Large intestine (tissue), 3 donors: ENCODE results near the gene NFKBIE. TPM values are rescaled to one million over a fixed set of nuclear protein-coding genes. Genes with fewer than 3 reads are reported as not detected.

Source experiments
- DNase-seq, 2 donors: peaks; one replicate each; pipeline versions ENCODE4 v3.0.0 to v3.0.0-alpha.2; 2013
- H3K27ac ChIP-seq: one replicate; pipeline ENCODE4 v1.5.1; 2013; ENCODE audit warnings: low read length
- H3K27me3 ChIP-seq: 2 replicates; pipeline ENCODE4 v1.6.1; 2013; ENCODE audit warnings: low read length; ENCODE audit not compliant: control insufficient read depth, insufficient read depth
- H3K36me3 ChIP-seq: 2 replicates; pipeline ENCODE4 v1.6.1; 2013; ENCODE audit warnings: low read length; ENCODE audit not compliant: control insufficient read depth, insufficient read depth
- H3K4me1 ChIP-seq: one replicate; pipeline ENCODE4 v1.6.1; 2013; ENCODE audit warnings: low read length; ENCODE audit not compliant: control insufficient read depth, insufficient read depth
- H3K4me3 ChIP-seq: one replicate; pipeline ENCODE4 v1.5.1; 2013; ENCODE audit warnings: low read length
- H3K9me3 ChIP-seq: one replicate; pipeline ENCODE4 v1.6.1; 2013; ENCODE audit warnings: mild to moderate bottlenecking, low read depth, low read length, moderate library complexity; ENCODE audit not compliant: control insufficient read depth
- WGBS: methylation state at CpG from one replicate; pipeline ENCODE4 v1.1.5; 2013; ENCODE audit warnings: low lambda C conversion rate; ENCODE audit not compliant: insufficient coverage; 5-methylcytosine and 5-hydroxymethylcytosine counted together
- polyA plus RNA-seq: library from polyadenylated mRNA; unstranded; fragments of 120-200 nt; gene quantifications from one replicate; pipeline ENCODE4 v1.2.1, GENCODE V29; 2013

Gene NFKBIE
- polyA plus RNA-seq, 1 donor: 10.5 TPM

DNA sequence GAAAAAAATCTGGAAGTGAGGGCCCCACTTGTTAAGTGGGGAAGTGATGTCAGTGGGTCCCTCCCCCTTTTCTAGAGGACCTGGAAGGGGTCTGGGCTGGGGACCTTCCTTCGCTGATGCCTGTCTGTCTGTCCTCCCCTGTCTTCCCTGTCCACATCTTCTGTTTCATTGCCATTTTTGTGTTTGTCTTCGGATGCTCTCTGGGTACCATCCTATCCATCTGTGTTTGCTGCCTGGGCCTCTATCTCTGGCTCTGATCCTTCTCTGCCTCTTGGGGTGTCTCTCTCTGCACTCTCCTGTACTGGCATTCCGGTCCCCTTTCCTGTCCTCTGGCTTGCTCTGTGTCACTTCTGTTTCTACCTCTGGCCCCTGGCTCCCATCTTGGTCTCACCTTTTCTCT lies 7.2 kb upstream of the NFKBIE start:
- DNase-seq: no peak
- H3K4me3 ChIP-seq: no peak overlapping the region
- no peak overlapping the region for H3K27ac ChIP-seq
- H3K27me3 ChIP-seq: peaks cover 85% of the 10 kb centered on the region
- peaks cover 9% of the 10 kb centered on the region for H3K9me3 ChIP-seq
- WGBS: 86% methylated on average over 1 of the region's 3 CpGs
- H3K36me3 ChIP-seq: no peaks in the 10 kb centered on the region
- peaks cover 5% of the 10 kb centered on the region for H3K4me1 ChIP-seq

DNA sequence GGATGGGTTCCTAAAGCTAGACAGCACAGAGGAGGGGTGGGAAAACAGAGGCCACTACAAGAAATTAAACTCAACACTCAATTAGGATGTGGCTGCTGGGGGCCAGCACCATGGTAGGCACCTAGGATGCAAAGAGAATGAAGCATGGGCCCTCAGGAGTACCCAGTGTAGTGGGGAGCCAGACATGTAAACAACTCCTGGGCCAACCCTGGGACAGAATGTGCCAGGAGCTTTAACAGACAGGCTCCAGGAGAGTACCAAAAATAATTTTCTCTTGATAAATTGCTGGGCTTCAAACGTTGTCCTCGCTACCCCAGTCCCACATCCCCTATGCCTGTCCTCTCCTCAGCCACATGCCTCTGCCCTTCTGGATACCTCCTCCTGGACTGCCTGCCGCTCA lies 6.6 kb upstream of the NFKBIE start:
- Histone ChIP-seq H3K27me3 (peaks cover 79% of the 10 kb centered on the region), H3K9me3 (peaks cover 9% of the 10 kb centered on the region), H3K27ac (no peak overlapping the region), H3K36me3 (no peaks in the 10 kb centered on the region), H3K4me1 (peaks cover 5% of the 10 kb centered on the region), H3K4me3 (no peak overlapping the region)
- WGBS: 75% methylated on average over 2 of the region's 3 CpGs
- DNase-seq: no peak

DNA sequence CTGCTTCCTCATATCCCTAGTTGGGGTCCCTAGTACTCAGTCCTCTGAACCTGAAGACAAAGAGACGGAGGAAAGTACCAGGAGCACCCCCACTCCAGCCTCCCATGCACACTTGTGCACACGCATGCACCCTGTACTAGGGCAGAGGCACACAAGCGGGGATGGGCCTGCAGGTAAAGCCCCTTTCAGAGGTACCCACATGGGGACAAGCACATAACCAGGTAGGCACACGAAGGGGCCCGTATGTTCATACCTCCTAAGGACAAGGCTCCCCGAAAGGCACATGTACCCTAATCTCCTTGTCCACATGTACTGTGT lies 6.0 kb upstream of the NFKBIE start:
- Histone ChIP-seq H3K9me3 (peaks cover 8% of the 10 kb centered on the region), H3K4me3 (no peak overlapping the region), H3K36me3 (no peaks in the 10 kb centered on the region), H3K4me1 (peaks cover 3% of the 10 kb centered on the region), H3K27me3 (peaks cover 73% of the 10 kb centered on the region), H3K27ac (no peak overlapping the region)
- DNase-seq: no peak
- 90% methylated on average over 2 of the region's 6 CpGs for WGBS

DNA sequence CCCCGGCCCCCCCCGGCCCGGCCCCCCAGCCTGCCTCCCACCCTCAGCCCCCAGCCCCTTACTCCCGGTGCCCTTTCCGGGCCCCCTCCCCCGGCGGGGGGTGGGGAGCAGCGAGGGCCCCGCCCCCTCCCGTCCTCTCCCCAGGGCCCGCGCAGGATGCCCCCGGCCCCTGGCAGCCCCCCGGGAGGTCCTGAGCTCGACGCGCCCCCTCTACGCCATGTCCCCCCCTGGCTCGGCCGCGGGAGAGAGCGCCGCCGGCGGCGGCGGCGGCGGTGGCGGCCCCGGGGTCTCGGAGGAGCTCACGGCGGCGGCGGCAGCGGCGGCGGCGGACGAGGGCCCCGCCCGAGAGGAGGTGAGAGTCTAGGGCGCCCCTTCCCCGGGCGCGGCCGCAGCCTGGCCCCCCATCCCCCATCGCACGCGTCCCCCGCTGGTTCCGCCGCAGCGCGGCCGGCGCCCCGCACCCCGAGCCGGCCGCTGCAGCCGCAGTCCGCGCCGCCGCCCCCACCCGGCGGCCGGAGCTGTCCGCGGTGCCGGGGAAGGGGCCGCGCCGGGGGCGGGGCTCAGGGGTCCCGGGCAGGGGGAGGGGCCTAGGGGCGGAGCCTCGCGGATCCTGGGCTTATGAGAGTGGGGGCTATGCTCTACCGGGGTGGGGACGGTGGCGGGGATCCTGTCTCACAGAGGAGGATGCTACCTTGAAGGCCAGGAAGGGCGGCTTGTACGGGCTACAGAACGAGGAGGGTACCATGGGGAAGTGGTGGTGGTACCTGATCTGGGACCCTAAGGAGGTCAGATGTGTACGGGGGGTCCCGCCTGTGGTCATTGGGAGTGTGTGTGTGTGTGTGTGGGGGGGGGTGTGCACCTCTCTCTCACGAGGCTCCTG lies 5.4 kb upstream of the NFKBIE start:
- Histone ChIP-seq H3K4me1 (no peaks in the 10 kb centered on the region), H3K36me3 (no peaks in the 10 kb centered on the region), H3K27ac (no peak overlapping the region), H3K9me3 (peaks cover 6% of the 10 kb centered on the region), H3K4me3 (no peak overlapping the region), H3K27me3 (peaks cover 69% of the 10 kb centered on the region)
- WGBS: no CpG with 5 or more reads among the region's 90 CpGs
- no peak for DNase-seq

DNA sequence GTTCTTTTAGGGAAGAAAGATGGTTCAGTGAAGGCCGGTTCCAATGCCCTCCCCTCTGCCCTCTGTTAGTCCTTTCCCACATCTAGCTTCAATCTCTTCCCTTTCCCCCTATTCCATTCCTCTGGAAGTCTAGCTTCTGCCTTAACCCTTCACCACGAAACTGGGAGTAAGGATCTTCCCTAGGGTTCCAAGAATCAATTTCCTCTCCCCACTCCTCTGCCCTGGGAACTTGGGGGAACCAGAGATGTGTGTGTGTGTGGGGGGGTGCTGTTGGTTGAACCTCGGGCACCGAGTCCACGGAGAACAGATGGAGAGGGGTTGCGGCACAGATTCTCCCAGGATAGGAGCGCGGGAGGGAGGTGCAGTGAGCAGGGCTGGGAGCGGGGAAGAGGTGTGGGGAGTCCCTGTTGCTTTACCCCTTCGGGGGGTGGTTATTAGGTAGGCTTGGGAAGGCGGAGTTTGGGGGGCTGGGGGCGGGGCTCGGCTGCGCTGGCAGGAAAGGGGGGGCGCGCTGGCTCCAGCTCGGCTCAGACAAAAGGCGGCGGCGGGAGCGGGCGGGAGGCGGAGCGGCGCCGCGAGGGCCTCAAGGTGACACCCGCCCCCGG lies 4.7 kb upstream of the NFKBIE start, which contains the start of gene TMEM151B:
TMEM151B (plus strand) TSS at position 530 of the 605 bp plus-strand sequence. CDS start 293 bp downstream, outside the sequence.
- no CpG with 5 or more reads among the region's 29 CpGs for WGBS
- Histone ChIP-seq H3K4me3 (no peak within 1 kb of the TSS), H3K9me3 (peaks cover 1% of the 10 kb centered on the region), H3K27ac (no peak within 1 kb of the TSS), H3K36me3 (no peaks in the 10 kb centered on the region), H3K4me1 (no peaks in the 10 kb centered on the region), H3K27me3 (peaks cover 62% of the 10 kb centered on the region)
- DNase-seq: no peak

DNA sequence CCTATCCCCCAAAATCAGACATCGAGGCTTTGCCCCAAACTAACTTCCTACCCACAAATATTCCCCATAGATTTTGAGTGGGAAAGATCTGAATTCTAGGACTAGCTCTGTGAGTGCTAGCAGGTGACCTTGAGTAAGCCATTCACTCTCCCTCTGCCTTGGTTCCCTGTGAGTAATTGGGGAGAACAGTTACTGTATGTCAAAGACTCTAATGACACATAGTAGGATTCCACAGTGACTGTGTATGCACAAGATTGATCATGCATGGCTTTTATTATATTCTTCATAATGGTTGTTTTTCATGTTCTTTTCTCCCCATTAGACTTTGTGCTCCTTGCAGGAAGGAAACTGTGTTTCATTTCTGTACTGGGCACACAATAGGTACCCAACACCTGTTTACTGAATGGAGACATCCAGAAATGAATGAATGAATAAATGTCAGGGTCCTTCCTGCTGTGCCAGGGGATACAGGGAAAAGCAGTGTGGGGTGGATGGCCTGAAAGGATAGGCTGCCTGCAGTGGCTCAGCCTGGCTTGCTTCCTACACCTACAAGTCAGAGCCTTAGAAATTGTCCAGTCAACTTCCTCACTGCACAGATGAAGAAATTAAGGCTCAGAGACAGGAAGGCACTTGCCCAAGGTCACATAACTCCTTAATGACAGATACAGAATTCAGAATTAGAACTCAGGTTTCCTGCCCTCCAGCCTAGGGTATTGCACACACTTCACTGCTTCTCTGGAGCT lies 4.0 kb upstream of the NFKBIE start:
- H3K4me1 ChIP-seq: peaks cover 6% of the 10 kb centered on the region
- peaks cover 57% of the 10 kb centered on the region for H3K27me3 ChIP-seq
- H3K27ac ChIP-seq: no peak overlapping the region
- no peaks in the 10 kb centered on the region for H3K36me3 ChIP-seq
- H3K9me3 ChIP-seq: peaks cover 4% of the 10 kb centered on the region
- no peak overlapping the region for H3K4me3 ChIP-seq
- WGBS: no CpG with 5 or more reads among the region's 1 CpG
- DNase-seq: no peak

DNA sequence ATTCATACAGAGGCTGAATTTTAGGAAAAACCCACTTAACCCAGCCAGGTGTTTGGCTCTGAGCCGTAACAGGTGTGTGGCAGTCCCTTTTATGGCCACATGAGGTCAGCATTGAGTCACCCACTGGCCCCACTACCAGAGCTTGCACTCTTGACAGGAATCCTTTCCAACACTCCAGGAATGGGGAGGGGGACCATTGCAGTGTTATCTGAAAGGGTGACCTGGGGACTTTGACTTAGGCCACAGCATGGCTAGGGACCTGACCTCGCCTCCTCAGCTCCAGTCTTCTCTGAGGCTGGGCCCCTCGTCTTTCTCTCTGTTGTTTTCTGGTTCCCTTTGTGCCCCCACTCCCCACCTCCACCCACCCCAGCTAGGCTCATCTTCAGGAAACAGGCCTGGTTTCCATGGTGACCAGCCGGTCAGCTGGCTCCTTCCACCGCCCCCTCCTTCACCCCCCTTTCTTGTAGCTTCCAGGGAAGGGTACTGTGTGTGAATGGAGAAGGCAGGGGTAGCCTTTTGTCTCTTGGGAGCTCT lies 2.8 kb upstream of the NFKBIE start:
- H3K4me1 ChIP-seq: peaks cover 17% of the 10 kb centered on the region
- H3K9me3 ChIP-seq: peaks cover 4% of the 10 kb centered on the region
- H3K4me3 ChIP-seq: no peak overlapping the region
- H3K36me3 ChIP-seq: no peaks in the 10 kb centered on the region
- H3K27ac ChIP-seq: no peak overlapping the region
- H3K27me3 ChIP-seq: peaks cover 45% of the 10 kb centered on the region
- DNase-seq: peak; percentile 46 to 66
- WGBS: no CpG with 5 or more reads among the region's 5 CpGs

DNA sequence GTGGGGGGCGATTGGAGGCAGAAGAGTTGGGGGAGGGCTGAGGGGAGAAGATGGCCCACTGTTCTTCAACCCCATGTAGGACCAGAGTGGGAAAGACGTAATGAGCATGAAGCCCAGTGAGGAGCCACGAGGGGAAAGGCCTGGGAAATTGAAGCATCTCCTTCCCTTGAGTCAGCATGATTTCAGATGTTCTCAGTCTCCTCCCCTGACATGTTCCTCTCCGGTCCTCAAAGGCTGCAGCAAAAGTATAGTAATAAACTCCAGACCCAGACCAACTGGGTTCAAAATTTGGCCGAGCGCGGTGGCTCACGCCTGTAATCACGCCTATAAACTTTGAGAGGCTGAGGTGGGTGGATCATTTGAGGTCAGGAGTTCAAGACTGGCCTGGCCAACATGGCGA lies 1.9 kb upstream of the NFKBIE start:
- WGBS: no CpG with 5 or more reads among the region's 10 CpGs
- no peak for DNase-seq
- H3K4me1 ChIP-seq: peaks cover 27% of the 10 kb centered on the region

DNA sequence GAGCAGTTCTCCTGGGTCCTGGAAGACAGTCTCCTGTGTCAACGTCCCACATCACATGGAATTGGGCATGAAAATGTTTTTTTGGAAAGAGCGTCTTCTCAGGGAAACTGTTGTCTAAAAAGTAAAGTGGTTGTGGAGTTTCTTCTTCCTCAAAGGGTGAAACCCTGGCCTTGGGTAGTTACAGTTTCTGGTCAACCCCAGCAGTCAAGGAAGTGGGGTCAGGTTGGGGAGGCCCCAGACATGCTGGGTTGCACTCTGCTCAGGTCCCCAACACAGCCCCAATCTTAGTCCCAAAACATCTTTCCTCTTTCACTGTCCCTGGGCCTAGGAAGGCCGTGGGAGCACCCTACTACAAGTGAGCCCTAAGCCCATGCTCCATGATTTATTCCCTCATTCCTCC lies 996 bp upstream of the NFKBIE start:
- DNase-seq: no peak
- H3K27ac ChIP-seq: no peak overlapping the region
- peaks cover 27% of the 10 kb centered on the region for H3K27me3 ChIP-seq

More for the DNA sequence above, 1.9 kb upstream of the NFKBIE start:
- peaks cover 3% of the 10 kb centered on the region for H3K36me3 ChIP-seq
- no peak overlapping the region for H3K27ac ChIP-seq
- H3K27me3 ChIP-seq: peaks cover 36% of the 10 kb centered on the region
- H3K9me3 ChIP-seq: peaks cover 4% of the 10 kb centered on the region
- H3K4me3 ChIP-seq: no peak overlapping the region

DNA sequence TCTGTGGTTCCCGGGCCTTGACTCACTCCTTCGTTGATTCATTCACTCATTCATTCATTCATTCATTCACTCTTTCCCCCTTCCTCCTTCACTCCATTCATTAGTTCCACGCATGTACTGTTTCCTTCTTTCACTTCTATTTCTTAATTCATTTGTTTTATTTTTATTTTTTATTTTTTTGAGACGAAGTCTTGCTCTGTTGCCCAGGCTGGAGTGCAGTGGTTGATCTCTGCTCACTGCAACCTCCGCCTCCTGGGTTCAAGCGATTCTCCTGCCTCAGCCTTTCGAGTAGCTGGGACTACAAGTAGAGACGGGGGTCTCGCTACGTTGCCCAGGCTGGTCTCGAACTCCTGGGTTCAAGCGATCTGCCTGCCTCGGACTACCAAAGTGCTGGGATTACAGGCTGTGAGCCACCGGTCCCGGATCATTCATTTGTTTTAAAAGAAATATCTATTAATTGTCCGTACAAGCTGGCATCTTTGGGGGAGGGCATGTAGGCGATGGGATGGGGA lies 427 bp upstream of the NFKBIE start:
- WGBS: 3% methylated on average over 3 of the region's 17 CpGs
- Histone ChIP-seq H3K4me1 (peaks cover 30% of the 10 kb centered on the region), H3K9me3 (peaks cover 4% of the 10 kb centered on the region), H3K36me3 (peaks cover 14% of the 10 kb centered on the region), H3K4me3 (no peak overlapping the region), H3K27ac (no peak overlapping the region), H3K27me3 (peaks cover 22% of the 10 kb centered on the region)
- DNase-seq: no peak

More for the DNA sequence above, 996 bp upstream of the NFKBIE start:
- WGBS: no CpG with 5 or more reads among the region's 3 CpGs
- Histone ChIP-seq H3K4me1 (peaks cover 30% of the 10 kb centered on the region), H3K4me3 (no peak overlapping the region), H3K36me3 (peaks cover 11% of the 10 kb centered on the region), H3K9me3 (peaks cover 4% of the 10 kb centered on the region)
